TTC549 (cell line): ENCODE results near the gene CEP85.
"Not testable (repeated sequence)": the region's sequence is repeated elsewhere in the genome, so short reads cannot be mapped to it uniquely, and the experiment has no call there.

Experiments used
- FAIRE-seq: peaks from 2 replicates; lab custom pipeline; 2012; peaks lifted over from hg19 to GRCh38; lab: Jason Lieb, UNC

CEP85 gene

GRCh38 chr1:26225033-26225831 is 8.8 kb upstream of the CEP85 start:
- FAIRE-seq = no peak

DNA sequence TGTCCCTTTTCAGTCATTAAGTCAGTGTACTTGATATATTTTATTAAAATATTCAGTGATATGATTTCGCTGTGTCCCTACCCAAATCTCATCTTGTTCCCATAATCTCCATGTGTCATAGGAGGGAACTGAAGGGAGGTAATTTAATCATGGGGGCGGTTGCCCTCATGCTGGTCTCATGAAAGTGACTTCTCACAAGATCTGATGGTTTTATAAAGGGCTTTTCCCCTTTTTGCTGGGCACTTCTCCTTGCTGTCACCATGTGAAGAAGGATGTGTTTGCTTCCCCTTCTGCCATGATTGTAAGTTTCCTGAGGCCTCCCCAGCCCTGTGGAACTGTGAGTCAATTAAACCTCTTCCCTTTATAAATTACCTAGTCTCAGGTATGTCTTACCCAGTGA is 3.3 kb upstream of the CEP85 start:
- not testable (repeated sequence) for FAIRE-seq

GRCh38 chr1:26234644-26235370 is 807 bp downstream of the CEP85 start:
- no peak for FAIRE-seq

DNA sequence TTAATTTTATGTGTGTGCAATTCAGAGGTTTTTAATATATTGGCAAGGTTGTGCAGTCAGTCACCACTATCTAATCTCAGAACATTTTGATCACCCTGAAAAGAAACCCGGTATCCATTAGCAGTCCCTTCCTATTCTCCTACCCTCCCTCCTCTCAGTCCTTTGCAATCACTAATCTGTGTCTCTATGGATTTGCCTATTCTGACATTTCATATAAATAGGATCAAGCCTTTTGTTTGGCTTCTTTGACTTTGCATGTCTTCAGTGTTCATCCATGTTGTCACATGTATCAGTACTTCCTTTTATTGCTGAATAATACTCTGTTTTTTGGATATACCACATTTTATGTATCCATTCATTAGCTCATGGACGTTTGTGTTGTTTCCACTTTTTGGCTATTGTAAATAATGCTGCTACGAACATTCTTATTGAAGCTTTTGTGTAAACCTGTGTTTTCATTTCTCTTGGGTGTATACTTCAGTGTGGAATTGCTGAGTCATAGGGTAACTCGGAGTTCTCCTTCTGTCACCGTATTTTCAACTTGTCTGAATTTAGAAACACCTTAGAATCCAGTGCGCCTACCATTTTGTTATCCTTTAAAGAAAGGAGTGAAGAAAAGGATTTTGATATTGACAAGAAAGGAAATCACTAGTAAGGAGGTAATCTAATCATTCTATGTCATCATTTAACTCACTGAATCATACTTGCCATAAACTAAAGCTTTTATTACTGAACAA is 3.4 kb downstream of the CEP85 start:
- FAIRE-seq = no peak

DNA sequence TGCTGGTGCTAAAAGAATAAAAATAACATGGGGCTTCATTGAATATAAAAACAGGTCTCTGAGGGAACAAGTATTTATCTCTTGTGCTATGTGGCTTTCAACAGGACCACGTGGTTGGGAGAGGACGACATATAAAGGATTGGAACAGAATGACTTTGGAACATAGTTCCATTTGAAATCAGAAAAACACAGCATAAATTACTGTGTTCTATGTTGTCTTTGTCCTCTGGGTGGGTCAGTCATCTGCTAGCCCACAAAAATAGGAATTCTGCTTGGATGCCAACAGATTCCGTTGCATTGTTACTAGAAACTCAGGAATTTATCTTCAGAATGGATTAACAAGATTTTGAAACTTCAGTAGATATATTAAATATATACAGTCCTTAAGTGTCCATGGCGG is 5.9 kb downstream of the CEP85 start:
- FAIRE-seq = no peak

- no peak for FAIRE-seq
Measured at GRCh38 chr1:26252718-26253117, 18.7 kb downstream of the CEP85 start.

GRCh38 chr1:26254404-26254803 is 20.4 kb downstream of the CEP85 start:
- FAIRE-seq = no peak

DNA sequence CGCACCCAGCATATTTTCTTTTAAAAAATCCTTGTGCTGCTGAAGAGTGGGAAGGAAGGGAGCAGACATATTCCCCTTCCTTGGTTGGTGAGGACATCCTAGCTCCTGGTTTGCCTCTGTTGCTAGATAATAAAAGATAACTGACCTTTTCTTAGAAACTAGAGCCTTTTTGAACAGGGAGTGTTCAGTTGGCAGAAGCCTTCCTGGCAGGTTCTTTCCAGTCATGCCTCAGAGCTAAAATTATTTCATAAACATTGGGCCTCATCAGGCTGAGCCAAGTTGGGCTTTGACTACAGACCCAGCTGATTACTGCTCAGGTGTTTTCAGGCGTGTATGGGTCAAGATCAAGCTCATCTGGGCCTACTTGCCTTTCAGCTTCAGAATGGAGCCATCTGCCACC is 23.2 kb downstream of the CEP85 start:
- FAIRE-seq = no peak

GRCh38 chr1:26259005-26259404 is 25.0 kb downstream of the CEP85 start:
- no peak for FAIRE-seq

- no peak for FAIRE-seq
Measured at GRCh38 chr1:26259578-26259977, 25.6 kb downstream of the CEP85 start.

GRCh38 chr1:26263212-26263611 is 29.2 kb downstream of the CEP85 start:
- FAIRE-seq = no peak

DNA sequence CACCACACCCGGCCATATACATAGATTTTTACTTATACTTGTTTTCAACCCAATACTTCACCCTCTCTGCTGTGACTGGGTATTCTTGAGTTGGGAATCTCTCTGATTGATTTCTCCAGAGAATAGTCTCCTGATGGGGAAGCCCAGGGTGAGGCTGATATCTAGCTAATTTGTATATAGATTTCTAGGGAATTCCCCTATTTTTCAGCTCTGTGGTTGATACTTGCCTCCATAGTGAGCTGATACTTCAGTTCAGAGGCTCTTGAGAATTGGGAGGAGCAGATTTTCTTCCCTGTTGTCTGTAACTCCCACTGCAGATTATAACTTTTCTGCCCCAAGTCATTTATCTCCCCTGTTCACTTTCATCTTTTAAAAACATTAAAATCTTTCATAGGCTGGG is 31.4 kb downstream of the CEP85 start:
- FAIRE-seq = no peak

- FAIRE-seq = no peak
Measured at GRCh38 chr1:26268290-26269197, 34.5 kb downstream of the CEP85 start.

GRCh38 chr1:26269198-26269550 is 35.2 kb downstream of the CEP85 start:
- no peak for FAIRE-seq

DNA sequence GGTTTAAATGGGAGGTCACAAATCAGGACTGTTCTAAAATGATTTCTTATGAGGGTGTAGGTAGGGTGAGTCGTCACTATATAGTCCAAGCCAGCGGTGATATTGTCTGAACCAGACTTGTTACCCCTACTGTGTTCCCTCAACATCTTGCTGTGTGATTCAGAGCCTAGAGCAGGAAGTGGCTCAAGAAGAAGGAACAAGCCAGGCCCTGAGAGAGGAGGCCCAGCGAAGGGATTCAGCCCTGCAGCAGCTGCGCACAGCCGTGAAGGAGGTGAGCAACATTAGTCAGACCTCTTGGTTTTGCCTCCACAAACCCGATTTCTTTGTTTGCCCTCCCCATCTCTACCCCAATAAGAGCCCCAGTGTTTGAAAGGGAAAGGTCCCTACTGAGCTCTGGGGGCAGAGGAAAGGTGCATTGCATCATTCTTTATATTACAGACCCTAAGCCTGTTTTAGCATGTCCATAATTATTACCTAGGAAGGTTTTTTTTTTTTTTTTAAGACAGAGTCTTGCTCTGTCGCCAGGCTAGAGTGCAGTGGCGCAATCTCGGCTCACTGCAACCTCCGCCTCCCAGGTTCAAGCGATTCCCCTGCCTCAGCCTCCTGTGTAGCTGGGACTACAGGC is 40.9 kb downstream of the CEP85 start:
- no peak for FAIRE-seq

- peak; percentile 29 for FAIRE-seq
Measured at GRCh38 chr1:26275580-26276431, 41.8 kb downstream of the CEP85 start.

DNA sequence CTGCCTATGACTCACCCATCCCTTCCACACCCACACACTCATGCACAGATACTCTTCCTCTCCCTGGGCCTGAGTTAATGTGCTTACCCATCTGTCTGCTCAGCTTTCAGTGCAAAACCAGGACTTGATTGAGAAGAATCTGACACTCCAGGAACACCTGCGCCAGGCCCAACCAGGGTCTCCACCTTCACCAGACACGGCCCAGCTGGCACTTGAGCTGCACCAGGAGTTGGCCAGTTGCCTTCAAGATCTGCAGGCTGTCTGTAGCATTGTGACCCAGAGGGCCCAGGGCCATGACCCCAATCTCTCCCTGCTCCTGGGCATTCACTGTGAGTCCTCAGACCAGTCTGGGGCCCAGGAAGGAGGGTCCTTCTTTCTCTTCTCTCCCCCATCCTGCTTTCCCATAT is 42.4 kb downstream of the CEP85 start:
- FAIRE-seq = no peak

GRCh38 chr1:26277261-26277661 is 43.3 kb downstream of the CEP85 start:
- FAIRE-seq = no peak

DNA sequence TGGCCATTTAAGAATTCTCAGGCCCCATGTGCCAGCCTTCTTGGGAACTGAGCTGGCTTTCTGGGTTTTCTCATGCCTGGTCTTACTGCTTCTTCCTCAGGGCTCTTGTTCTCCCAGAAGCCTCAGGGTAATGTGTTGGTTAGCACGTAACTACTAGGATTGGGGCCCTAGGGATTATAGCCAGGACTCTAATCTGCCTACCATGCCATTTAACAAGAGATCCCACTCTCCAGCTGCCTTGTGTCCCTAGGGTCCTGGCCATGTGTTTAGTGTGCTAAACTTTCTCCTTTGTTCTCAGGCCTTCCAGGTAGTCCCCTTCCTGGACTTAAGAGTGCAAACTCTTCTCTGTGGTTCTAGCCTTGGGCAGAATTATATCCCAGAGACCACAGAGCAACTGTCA is 43.7 kb downstream of the CEP85 start:
- no peak for FAIRE-seq

GRCh38 chr1:26278303-26278702 is 44.3 kb downstream of the CEP85 start:
- FAIRE-seq = no peak
